Right lobe of liver (tissue), 4 donors: ENCODE data around the gene REXO5.

Source experiments
- CTCF ChIP-seq, 4 donors: fragments of 200-600 bp in 3 of 4; fragments of 450-650 bp in 1 of 4; IDR thresholded peaks; one replicate each; pipeline versions ENCODE4 v1.5.1 to v1.8.0; 2016 to 2022; ENCODE audit warnings: antibody characterized with exemption in 4 of 4, mild to moderate bottlenecking in 2 of 4
- POLR2A ChIP-seq: fragments of 450-650 bp; IDR thresholded peaks from one replicate; pipeline ENCODE4 v1.6.1; 2017; ENCODE audit warnings: antibody characterized with exemption, mild to moderate bottlenecking
- donor health status: DM: no; HTN: no; CAD: no.
- donor health status: DM: no; HTN: no; CAD: no.
- donor health status: DM: no; HTN: yes; CAD: no.

- TF ChIP-seq POLR2A (no peak), CTCF (IDR thresholded peaks at IDR 0.05) (no peak)
Observed at GRCh38 chr16:20857281-20857680, 51.0 kb downstream of the REXO5 start.
